ENCODE data around the gene ZSCAN10. TPM values are rescaled to one million over a fixed set of nuclear protein-coding genes. Genes with fewer than 3 reads are reported as not detected.
A peak's percentile ranks its signal among the peaks of the same experiment; 100 is the strongest.

Gene ZSCAN10
- total RNA-seq, 1 experiment from 2014 or later: 207 TPM

- Histone ChIP-seq H4K20me1 (ENCODE audit: control insufficient read depth, insufficient read depth, insufficient read length) (no peaks in the 10 kb centered on the region), H4K91ac (ENCODE audit: insufficient read length, low read depth, low read length) (no peak overlapping the region), H2BK20ac (ENCODE audit: low read depth, low read length, poor library complexity, severe bottlenecking) (no peak overlapping the region), H2BK5ac (ENCODE audit: insufficient read length, low read length) (no peak overlapping the region), H3K9ac (ENCODE audit: extremely low read depth, insufficient read length, low read length) (no peak overlapping the region), H3K56ac (ENCODE audit: insufficient read length, low read depth, low read length) (no peak overlapping the region), H2BK120ac (ENCODE audit: low read depth, low read length, poor library complexity, severe bottlenecking) (no peak overlapping the region), H3K4ac (ENCODE audit: low read depth, low read length) (no peak overlapping the region), H3K14ac (ENCODE audit: insufficient read depth, low read length) (no peak overlapping the region), H2AFZ (ENCODE audit: low read length) (no peak overlapping the region), H3K27ac (ENCODE audit: insufficient read length, low read depth, low read length) (no peak overlapping the region), H2AK5ac (ENCODE audit: insufficient read length, low read length) (no peak overlapping the region), H2BK12ac (ENCODE audit: insufficient read length, low read depth, low read length) (no peak overlapping the region), H4K8ac (replicated peaks; ENCODE audit: insufficient read length, low read depth, low read length) (no peak overlapping the region), H3K4me1 (ENCODE audit: insufficient read depth, low read length) (no peaks in the 10 kb centered on the region), H3K79me1 (ENCODE audit: insufficient read depth, low read depth, low read length, poor library complexity, severe bottlenecking) (no peaks in the 10 kb centered on the region), H3K18ac (ENCODE audit: insufficient read length, low read depth, low read length) (no peak overlapping the region), H3K4me2 (ENCODE audit: insufficient read depth, insufficient read length, low read length) (no peak overlapping the region), H2BK15ac (ENCODE audit: low read depth, low read length) (no peak overlapping the region), H3K23ac (ENCODE audit: insufficient read length, low read depth, low read length) (no peak overlapping the region), H3K23me2 (ENCODE audit: insufficient read length, low read depth, low read length, poor library complexity, severe bottlenecking) (peaks cover 9% of the 10 kb centered on the region), H4K5ac (ENCODE audit: insufficient read length, low read depth, low read length) (no peak overlapping the region), H3T11ph (ENCODE audit: low read length) (no peak overlapping the region), H3K27me3 (ENCODE audit: insufficient read depth, low read length) (no peaks in the 10 kb centered on the region), H3K9me3 (ENCODE audit: control insufficient read depth, low read depth, low read length) (no peaks in the 10 kb centered on the region), H3K79me2 (ENCODE audit: insufficient read depth, low read length) (no peaks in the 10 kb centered on the region)
- WGBS (ENCODE audit: extremely low coverage, insufficient read length, low lambda C conversion rate): no CpG with 5 or more reads among the region's 16 CpGs
- TF ChIP-seq CTCF (conservative IDR thresholded peaks at IDR 0.05): no peak
- Mint-ChIP-seq H3K27ac (0 out of 7 replicates have a peak overlapping the region, but pooled peaks of 1 of the 3 experiments have one; percentile 31), H3K9me3 (peaks cover 0 to 3% of the 10 kb centered on the region in 2 experiments; a peak in 1 of 5 replicates), H3K36me3 (ENCODE audit: insufficient read depth in 1 of 3, low read depth in 3 of 3) (peaks cover 4 to 5% (median 4%) of the 10 kb centered on the region in 3 experiments; a peak in 4 of 7 replicates), H3K4me3 (no peak overlapping the region), H3K27me3 (ENCODE audit: low read depth) (peaks cover 33% of the 10 kb centered on the region), H3K4me1 (peaks cover 6 to 12% of the 10 kb centered on the region in 2 experiments)
- DNase-seq: peak; percentile 28
These were observed 48.1 kb upstream of the ZSCAN10 start for GRCh38 chr16:3147046-3147756.

Measured in H9 (cell line).